BE2C (cell line): Measurements from ENCODE around the gene GUCY2F.

Experiments
- DNase-seq: peaks from one replicate; pipeline ENCODE4 v3.0.0-alpha.2; 2020
- H3K27me3 ChIP-seq: fragments of 250-450 bp; sonication (Bioruptor Pico); 2 replicates; pipeline ENCODE4 v1.5.1; 2020; ENCODE audit warnings: mild to moderate bottlenecking
- H3K36me3 ChIP-seq: fragments of 250-450 bp; sonication (Bioruptor Pico); 2 replicates; pipeline ENCODE4 v1.5.1; 2020; ENCODE audit warnings: mild to moderate bottlenecking
- H3K4me1 ChIP-seq: fragments of 250-450 bp; sonication (Bioruptor Pico); 2 replicates; pipeline ENCODE4 v1.5.1; 2020
- H3K4me3 ChIP-seq: 2 replicates; pipeline ENCODE4 v1.5.1; 2011; ENCODE audit warnings: low read depth, low read length
- H3K9me3 ChIP-seq: fragments of 250-450 bp; sonication (Bioruptor Pico); 2 replicates; pipeline ENCODE4 v1.5.1; 2020
- TF ChIP-seq, protein P1 (sequence below): IDR thresholded peaks from 2 replicates; pipeline ENCODE4 v1.5.1; 2012; ENCODE audit warnings: mild to moderate bottlenecking, low read depth, low read length

GUCY2F gene

DNA sequence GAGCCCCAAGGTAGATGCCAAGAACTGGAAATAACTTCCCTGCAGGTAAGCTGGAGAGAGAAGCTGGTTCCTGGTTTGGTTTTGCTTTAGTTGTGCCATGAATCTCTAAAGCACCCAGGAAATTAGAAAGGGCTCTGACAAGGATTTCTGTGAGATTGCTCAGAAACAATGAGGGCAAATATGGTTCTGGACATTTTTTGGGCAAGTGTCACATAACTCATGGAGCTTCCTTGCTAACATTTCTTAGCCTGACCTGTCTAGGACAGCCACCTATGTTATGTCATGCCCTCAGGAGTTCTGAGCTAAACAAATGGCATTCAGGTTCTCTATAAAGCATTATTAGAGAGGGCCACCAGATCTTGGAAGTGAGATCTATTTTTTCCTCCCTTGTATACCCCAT is 131.8 kb downstream of the GUCY2F start:
- H3K27me3 ChIP-seq, result no peaks in the 10 kb centered on the region

DNA sequence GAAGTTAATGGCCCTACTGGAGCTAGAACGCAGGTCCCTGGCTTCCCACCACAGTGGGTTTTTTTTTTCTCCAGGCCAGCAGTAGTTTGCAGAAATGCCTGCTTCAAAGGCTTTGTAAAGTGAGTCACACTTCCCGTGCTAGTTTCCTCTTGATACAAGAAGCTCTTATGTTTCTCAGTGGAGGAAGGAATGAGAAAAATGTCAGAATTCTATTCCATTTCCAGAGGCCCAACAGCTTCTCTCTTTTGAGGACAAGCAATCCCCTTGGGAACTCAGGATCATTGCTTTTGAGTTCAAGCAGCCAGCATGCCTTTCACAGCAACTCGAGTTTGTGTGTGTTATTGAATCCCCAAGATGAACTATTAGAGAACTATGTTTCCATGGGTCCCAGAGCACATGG is 134.3 kb downstream of the GUCY2F start:
- no peaks in the 10 kb centered on the region for H3K27me3 ChIP-seq
- DNase-seq, result no peak
- no peak overlapping the region for H3K4me3 ChIP-seq
- TF ChIP-seq, protein P1, sequence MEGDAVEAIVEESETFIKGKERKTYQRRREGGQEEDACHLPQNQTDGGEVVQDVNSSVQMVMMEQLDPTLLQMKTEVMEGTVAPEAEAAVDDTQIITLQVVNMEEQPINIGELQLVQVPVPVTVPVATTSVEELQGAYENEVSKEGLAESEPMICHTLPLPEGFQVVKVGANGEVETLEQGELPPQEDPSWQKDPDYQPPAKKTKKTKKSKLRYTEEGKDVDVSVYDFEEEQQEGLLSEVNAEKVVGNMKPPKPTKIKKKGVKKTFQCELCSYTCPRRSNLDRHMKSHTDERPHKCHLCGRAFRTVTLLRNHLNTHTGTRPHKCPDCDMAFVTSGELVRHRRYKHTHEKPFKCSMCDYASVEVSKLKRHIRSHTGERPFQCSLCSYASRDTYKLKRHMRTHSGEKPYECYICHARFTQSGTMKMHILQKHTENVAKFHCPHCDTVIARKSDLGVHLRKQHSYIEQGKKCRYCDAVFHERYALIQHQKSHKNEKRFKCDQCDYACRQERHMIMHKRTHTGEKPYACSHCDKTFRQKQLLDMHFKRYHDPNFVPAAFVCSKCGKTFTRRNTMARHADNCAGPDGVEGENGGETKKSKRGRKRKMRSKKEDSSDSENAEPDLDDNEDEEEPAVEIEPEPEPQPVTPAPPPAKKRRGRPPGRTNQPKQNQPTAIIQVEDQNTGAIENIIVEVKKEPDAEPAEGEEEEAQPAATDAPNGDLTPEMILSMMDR, result no peak
- no peaks in the 10 kb centered on the region for H3K36me3 ChIP-seq
- no peaks in the 10 kb centered on the region for H3K4me1 ChIP-seq
- H3K9me3 ChIP-seq, result no peaks in the 10 kb centered on the region

More for the DNA sequence above, 131.8 kb downstream of the GUCY2F start:
- Histone ChIP-seq H3K4me1 (no peaks in the 10 kb centered on the region), H3K36me3 (no peaks in the 10 kb centered on the region), H3K4me3 (no peak overlapping the region), H3K9me3 (no peaks in the 10 kb centered on the region)
- no peak for DNase-seq
- TF ChIP-seq, protein P1, result no peak

DNA sequence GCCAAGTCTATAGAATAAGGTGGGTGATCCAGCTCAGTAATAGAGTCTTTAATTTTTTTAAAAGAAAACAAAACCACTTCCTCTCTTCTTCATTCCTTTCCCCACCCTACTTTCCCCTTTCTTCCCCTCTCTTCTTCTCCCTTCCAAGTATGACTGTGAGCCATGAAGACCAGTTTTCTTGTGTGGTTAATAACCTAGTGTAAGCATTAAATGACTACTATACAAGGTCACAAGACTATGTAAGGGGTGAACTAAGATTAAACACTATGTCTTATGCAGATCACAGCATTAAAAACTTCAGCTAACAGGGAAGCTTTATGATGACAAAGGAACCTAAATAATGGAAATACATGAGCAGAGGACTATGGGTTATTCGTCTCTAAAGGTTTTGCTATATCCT is 135.4 kb downstream of the GUCY2F start:
- H3K9me3 ChIP-seq, result no peaks in the 10 kb centered on the region
- DNase-seq, result no peak
- no peaks in the 10 kb centered on the region for H3K27me3 ChIP-seq
- H3K4me3 ChIP-seq, result no peak overlapping the region
- no peaks in the 10 kb centered on the region for H3K4me1 ChIP-seq
- TF ChIP-seq, protein P1, result no peak
- H3K36me3 ChIP-seq, result no peaks in the 10 kb centered on the region

DNA sequence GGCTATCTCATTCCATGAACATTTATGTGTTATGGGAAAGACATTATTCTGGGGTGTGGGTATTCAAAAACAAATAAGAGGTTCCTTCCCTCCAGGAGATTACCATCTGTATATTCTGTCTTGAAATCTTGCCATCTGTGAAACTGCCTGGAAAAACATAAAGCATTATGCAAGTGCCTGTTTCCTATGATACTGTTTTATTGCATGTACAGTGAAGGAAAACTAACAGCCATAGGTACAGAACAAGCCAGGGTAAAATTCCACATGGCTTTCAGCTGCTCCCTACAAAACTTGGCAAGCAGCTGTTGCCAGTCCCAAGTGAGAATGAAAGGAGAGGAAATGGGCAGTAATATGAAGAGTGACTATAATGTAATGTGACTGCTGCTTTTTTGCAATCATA is 136.0 kb downstream of the GUCY2F start:
- H3K27me3 ChIP-seq, result no peaks in the 10 kb centered on the region
- no peak for DNase-seq
- no peaks in the 10 kb centered on the region for H3K9me3 ChIP-seq
- no peak overlapping the region for H3K4me3 ChIP-seq
- H3K36me3 ChIP-seq, result no peaks in the 10 kb centered on the region
- no peaks in the 10 kb centered on the region for H3K4me1 ChIP-seq
- TF ChIP-seq, protein P1, result no peak

DNA sequence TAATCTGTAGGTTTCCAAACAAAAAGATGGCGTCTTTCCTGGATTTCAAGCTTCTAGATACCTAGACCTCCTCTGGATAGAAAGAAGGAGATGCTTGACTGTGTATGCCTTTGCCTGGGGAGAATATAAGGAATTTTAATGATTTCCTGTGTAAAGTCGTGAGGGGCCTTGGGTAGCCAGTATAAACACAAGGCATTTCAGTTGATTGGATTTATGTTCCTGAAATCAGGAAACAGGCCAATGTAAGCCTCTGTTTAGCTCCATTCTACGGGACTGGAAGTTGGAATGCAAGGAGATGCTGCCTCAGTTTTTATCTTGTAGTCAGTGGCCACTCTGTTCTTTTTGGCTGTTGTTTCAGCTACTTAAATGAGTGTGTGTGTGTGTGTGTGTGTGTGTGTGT is 137.2 kb downstream of the GUCY2F start:
- DNase-seq, result no peak
- no peaks in the 10 kb centered on the region for H3K4me1 ChIP-seq
- H3K4me3 ChIP-seq, result no peak overlapping the region
- TF ChIP-seq, protein P1, result no peak
- no peaks in the 10 kb centered on the region for H3K36me3 ChIP-seq
- no peaks in the 10 kb centered on the region for H3K9me3 ChIP-seq
- H3K27me3 ChIP-seq, result no peaks in the 10 kb centered on the region

DNA sequence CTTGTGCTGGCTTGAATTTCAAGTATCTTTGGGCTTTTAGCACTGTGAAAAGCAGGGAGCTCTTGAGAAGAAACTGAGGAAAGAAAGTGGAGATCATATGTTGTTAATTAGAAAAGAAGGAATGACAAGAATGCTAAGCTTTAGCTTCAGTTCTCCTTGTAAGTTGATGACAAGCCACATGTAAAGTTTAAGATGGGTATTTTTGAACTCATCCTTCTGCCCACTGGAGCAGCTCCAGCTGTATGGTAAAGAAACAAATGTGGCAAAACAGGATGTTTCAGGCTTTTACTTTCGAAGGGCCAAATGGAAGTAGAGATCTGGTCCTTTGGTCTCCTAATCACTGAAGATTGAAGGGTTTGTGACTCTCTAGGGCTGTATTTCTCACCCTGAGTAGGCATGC is 137.8 kb downstream of the GUCY2F start:
- no peaks in the 10 kb centered on the region for H3K27me3 ChIP-seq
- H3K4me1 ChIP-seq, result no peaks in the 10 kb centered on the region
- H3K36me3 ChIP-seq, result no peaks in the 10 kb centered on the region
- H3K9me3 ChIP-seq, result no peaks in the 10 kb centered on the region
- TF ChIP-seq, protein P1, result no peak
- DNase-seq, result no peak
- H3K4me3 ChIP-seq, result no peak overlapping the region
